ENCODE results near the gene FILIP1L. TPM values are rescaled to one million over a fixed set of nuclear protein-coding genes. Genes with fewer than 3 reads are reported as not detected.

The FILIP1L gene
- total RNA-seq, 1 donor from 2014 or later = 1.1 TPM

- DNase-seq (ENCODE audit: low read depth) (no peak), FAIRE-seq (no peak)
- Histone ChIP-seq H3K36me3 (ENCODE audit: control insufficient read depth, insufficient read depth, low read length) (no peaks in the 10 kb centered on the region), H3K27me3 (ENCODE audit: control insufficient read depth, insufficient read depth, low read length) (no peaks in the 10 kb centered on the region), H3K4me3 (ENCODE audit: low read depth, low read length) (no peak overlapping the region)
- no peak for TF ChIP-seq CTCF (IDR thresholded peaks at IDR 0.05; ENCODE audit: insufficient read depth, low read length, severe bottlenecking)
Observed at GRCh38 chr3:100082714-100083113, 31.6 kb downstream of the FILIP1L start.

- Histone ChIP-seq H3K36me3 (ENCODE audit: control insufficient read depth, insufficient read depth, low read length) (no peaks in the 10 kb centered on the region), H3K27me3 (ENCODE audit: control insufficient read depth, insufficient read depth, low read length) (no peaks in the 10 kb centered on the region), H3K4me3 (ENCODE audit: low read depth, low read length) (no peak overlapping the region)
- FAIRE-seq = no peak
- no peak for TF ChIP-seq CTCF (IDR thresholded peaks at IDR 0.05; ENCODE audit: insufficient read depth, low read length, severe bottlenecking)
- no peak for DNase-seq (ENCODE audit: low read depth)
Observed at GRCh38 chr3:100081986-100082692, 32.2 kb downstream of the FILIP1L start.

GRCh38 chr3:100081311-100081710, 33.0 kb downstream of the FILIP1L start:
- FAIRE-seq (no peak), DNase-seq (ENCODE audit: low read depth) (no peak)
- TF ChIP-seq CTCF (IDR thresholded peaks at IDR 0.05; ENCODE audit: insufficient read depth, low read length, severe bottlenecking) = no peak
- Histone ChIP-seq H3K4me3 (ENCODE audit: low read depth, low read length) (no peak overlapping the region), H3K36me3 (ENCODE audit: control insufficient read depth, insufficient read depth, low read length) (no peaks in the 10 kb centered on the region), H3K27me3 (ENCODE audit: control insufficient read depth, insufficient read depth, low read length) (no peaks in the 10 kb centered on the region)

GRCh38 chr3:100080573-100080972, 33.7 kb downstream of the FILIP1L start:
- FAIRE-seq = no peak

GRCh38 chr3:100079328-100079727, 35.0 kb downstream of the FILIP1L start:
- FAIRE-seq = no peak
- DNase-seq (ENCODE audit: low read depth) = no peak
- Histone ChIP-seq H3K4me3 (ENCODE audit: low read depth, low read length) (no peak overlapping the region), H3K27me3 (ENCODE audit: control insufficient read depth, insufficient read depth, low read length) (no peaks in the 10 kb centered on the region), H3K36me3 (ENCODE audit: control insufficient read depth, insufficient read depth, low read length) (no peaks in the 10 kb centered on the region)
- TF ChIP-seq CTCF (IDR thresholded peaks at IDR 0.05; ENCODE audit: insufficient read depth, low read length, severe bottlenecking) = no peak

More at GRCh38 chr3:100080573-100080972, 33.7 kb downstream of the FILIP1L start:
- Histone ChIP-seq H3K27me3 (ENCODE audit: control insufficient read depth, insufficient read depth, low read length) (no peaks in the 10 kb centered on the region), H3K36me3 (ENCODE audit: control insufficient read depth, insufficient read depth, low read length) (no peaks in the 10 kb centered on the region), H3K4me3 (ENCODE audit: low read depth, low read length) (no peak overlapping the region)
- DNase-seq (ENCODE audit: low read depth) = no peak
- TF ChIP-seq CTCF (IDR thresholded peaks at IDR 0.05; ENCODE audit: insufficient read depth, low read length, severe bottlenecking) = no peak
